GM12878 (cell line): ENCODE measurements around the gene TNFAIP2. TPM values are rescaled to one million over a fixed set of nuclear protein-coding genes. Genes with fewer than 3 reads are reported as not detected.

Experiments
- ATAC-seq: fragments of 200-7000 bp; cut with Tn5 transposase; 3 replicates; pipeline ENCODE4 v1.9.1; 2020; ENCODE audit warnings: mild to moderate bottlenecking, moderate library complexity
- BruUV-seq: library from RNA; stranded (reverse); fragments of 400-500 nt; replicated peaks from 2 replicates; lab custom pipeline; 2021; lab: Mats Ljungman, UMichigan
- CTCF ChIA-PET: fragments of 300-600 bp; sonication (Branson Sonifier 250); formaldehyde crosslinking; extraction: SDS; loops from one replicate; lab custom pipeline; 2021; ENCODE audit warnings: inconsistent platforms; lab: Yijun Ruan, JAX
- POLR2A ChIA-PET: fragments of 350-600 bp; formaldehyde crosslinking; extraction: SDS; loops from one replicate; lab custom pipeline; 2021; ENCODE audit warnings: inconsistent platforms; lab: Charles Lee
- RAD21 ChIA-PET: fragments of 300-600 bp; sonication (Branson Sonifier 250); formaldehyde crosslinking; loops from one replicate; lab custom pipeline; 2023; ENCODE audit warnings: antibody characterized with exemption; ENCODE audit not compliant: unreplicated experiment; lab: Charles Lee
- SMC1A ChIA-PET: fragments of 300-600 bp; sonication (Branson Sonifier 250); formaldehyde crosslinking; loops from one replicate; lab custom pipeline; 2023; ENCODE audit not compliant: unreplicated experiment, uncharacterized antibody; lab: Charles Lee
- DNase-seq: peaks from one replicate; pipeline ENCODE4 v3.0.0-alpha.2; 2011; ENCODE audit warnings: low read depth, low spot score
- FAIRE-seq: peaks from 3 replicates; lab custom pipeline; 2011; peaks lifted over from hg19 to GRCh38; lab: Jason Lieb, UNC
- H2AFZ ChIP-seq: 2 replicates; pipeline ENCODE4 v1.6.0; 2011; ENCODE audit warnings: low read depth, low read length, control low read depth; ENCODE audit not compliant: control insufficient read depth
- H3K27ac ChIP-seq: 2 replicates; pipeline ENCODE4 v1.5.1; 2011; ENCODE audit warnings: control low read depth; ENCODE audit not compliant: control insufficient read depth, insufficient read depth
- H3K27me3 ChIP-seq, 2 experiments: replicated peaks in 1 of 2; 2 replicates each; pipeline versions ENCODE4 v1.6.0 to v1.6.1; 2011; ENCODE audit warnings: low read length in 1 of 2; ENCODE audit not compliant: control insufficient read depth in 2 of 2, insufficient read depth in 2 of 2
- H3K36me3 ChIP-seq, 2 experiments: 2 replicates each; pipeline ENCODE4 v1.5.1; 2011; ENCODE audit warnings: low read length in 1 of 2; ENCODE audit not compliant: control insufficient read depth in 2 of 2, insufficient read depth in 2 of 2
- H3K4me1 ChIP-seq: 2 replicates; pipeline ENCODE4 v1.6.1; 2011; ENCODE audit warnings: mild to moderate bottlenecking, low read length, moderate library complexity, mixed read lengths; ENCODE audit not compliant: control insufficient read depth, insufficient read depth
- H3K4me2 ChIP-seq: 2 replicates; pipeline ENCODE4 v1.6.0; 2011; ENCODE audit warnings: control low read depth; ENCODE audit not compliant: control insufficient read depth, insufficient read depth
- H3K4me3 ChIP-seq: fragments of 200-600 bp; sonication (generic); 2 replicates; pipeline ENCODE4 v1.5.1; 2016
- H3K79me2 ChIP-seq: 2 replicates; pipeline ENCODE4 v1.6.0; 2011; ENCODE audit warnings: low read length; ENCODE audit not compliant: control insufficient read depth, insufficient read depth
- H3K9ac ChIP-seq: 2 replicates; pipeline ENCODE4 v1.8.0; 2011; ENCODE audit warnings: low read length, control low read depth, mixed read lengths; ENCODE audit not compliant: control insufficient read depth, insufficient read depth
- H3K9me3 ChIP-seq: replicated peaks from 3 replicates; pipeline ENCODE4 v1.5.1; 2011; ENCODE audit warnings: mild to moderate bottlenecking, low read length; ENCODE audit not compliant: control insufficient read depth, insufficient read depth
- H4K20me1 ChIP-seq: 2 replicates; pipeline ENCODE4 v1.6.0; 2011; ENCODE audit not compliant: control insufficient read depth, insufficient read depth
- ASH2L ChIP-seq: fragments of 300-600, 200-600 bp; sonication (generic); IDR thresholded peaks from 2 replicates; pipeline ENCODE4 v1.6.1; 2017; ENCODE audit warnings: low read depth, mild to moderate bottlenecking, borderline replicate concordance
- CHD1 ChIP-seq: IDR thresholded peaks from 2 replicates; pipeline ENCODE4 v1.6.1; 2012; ENCODE audit warnings: low read depth, low read length, improper control_type of control experiment
- DPF2 ChIP-seq: fragments of 450-650 bp; IDR thresholded peaks from 2 replicates; pipeline ENCODE4 v1.6.1; 2017; ENCODE audit warnings: mild to moderate bottlenecking
- E4F1 ChIP-seq: fragments of 450-650 bp; IDR thresholded peaks from 2 replicates; pipeline ENCODE4 v1.6.1; 2018; ENCODE audit warnings: borderline replicate concordance, mild to moderate bottlenecking; ENCODE audit not compliant: partially characterized antibody
- EZH2 ChIP-seq: IDR thresholded peaks from 2 replicates; pipeline ENCODE4 v1.6.1; 2012; ENCODE audit warnings: low read depth, mild to moderate bottlenecking, control low read depth, inconsistent platforms, low read length, borderline replicate concordance; ENCODE audit not compliant: control insufficient read depth
- HDAC2 ChIP-seq: fragments of 200-600 bp; sonication (generic); IDR thresholded peaks from 2 replicates; pipeline ENCODE4 v1.6.1; 2017
- HSF1 ChIP-seq: fragments of 150-350 bp; IDR thresholded peaks from 2 replicates; pipeline ENCODE4 v1.6.1; 2014; ENCODE audit warnings: mild to moderate bottlenecking, low read depth, low read length
- MXI1 ChIP-seq: fragments of 150-350 bp; IDR thresholded peaks from 2 replicates; pipeline ENCODE4 v1.6.1; 2011; ENCODE audit warnings: low read depth, mild to moderate bottlenecking, inconsistent platforms, low read length, improper control_type of control experiment
- NR2F1 ChIP-seq: fragments of 450-650 bp; conservative IDR thresholded peaks from 2 replicates; pipeline ENCODE4 v1.6.1; 2017; ENCODE audit warnings: mild to moderate bottlenecking
- POLR2AphosphoS2 ChIP-seq: IDR thresholded peaks from 2 replicates; pipeline ENCODE4 v1.6.1; 2011; ENCODE audit warnings: low read depth, mild to moderate bottlenecking, low read length, improper control_type of control experiment, moderate library complexity
- SKIL ChIP-seq: fragments of 450-650 bp; IDR thresholded peaks from 2 replicates; pipeline ENCODE4 v1.6.1; 2017; ENCODE audit warnings: mild to moderate bottlenecking, low read depth, inconsistent platforms; ENCODE audit not compliant: poor library complexity, severe bottlenecking
- TAF1 ChIP-seq: IDR thresholded peaks from 2 replicates; pipeline ENCODE4 v1.6.1; 2011; ENCODE audit warnings: mild to moderate bottlenecking, low read depth, low read length, borderline replicate concordance
- TCF3 ChIP-seq: IDR thresholded peaks from 2 replicates; pipeline ENCODE4 v1.6.1; 2012; ENCODE audit warnings: low read depth, mild to moderate bottlenecking, low read length, borderline replicate concordance; ENCODE audit not compliant: insufficient read depth
- ZZZ3 ChIP-seq: IDR thresholded peaks from 2 replicates; pipeline ENCODE4 v1.6.1; 2011; ENCODE audit warnings: low read depth; ENCODE audit not compliant: control insufficient read depth, insufficient read length
- WGBS: methylation state at CpG from one replicate; pipeline ENCODE4 v1.1.6; 2016; ENCODE audit warnings: low lambda C conversion rate; ENCODE audit not compliant: insufficient replicate concordance, insufficient coverage; ENCODE audit errors: missing lambda C conversion rate; 5-methylcytosine and 5-hydroxymethylcytosine counted together
- in situ Hi-C: fragments of 300-500 bp; cut with MboI; formaldehyde crosslinking; loops from 9 replicates; pipeline ENCODE4 v1.14.3; 2018; ENCODE audit warnings: mixed read lengths
- intact Hi-C: fragments of 100-400 bp; cut with micrococcal nuclease; formaldehyde crosslinking; loops from one replicate; pipeline ENCODE4 v1.14.2; 2022; ENCODE audit not compliant: unreplicated experiment
- polyA plus RNA-seq, 11 experiments: library from polyadenylated mRNA; depleted of rRNA in 4 of 11; unstranded in 6 of 11; stranded (reverse) in 5 of 11; fragments of >200 nt; fragmentation: Nextera tagmentation in 4 of 11; fragmentation: Illumina TruSeq in 1 of 11; extraction: Ambion mirVana in 4 of 11; extraction: Trizol in 1 of 11; gene quantifications; 1 replicate in 1 of 11; 2 replicates in 10 of 11; pipeline versions ENCODE4 v1.2.1 to v1.2.3, GENCODE V29; 2011 to 2016; ENCODE audit warnings: inconsistent platforms in 2 of 11, missing spikeins in 2 of 11, low read depth in 1 of 11
- total RNA-seq, 4 experiments: library from RNA; depleted of rRNA in 3 of 4; stranded (reverse); fragments of >200 nt in 3 of 4; fragmentation: Illumina TruSeq in 1 of 4; extraction: Trizol in 1 of 4; gene quantifications; 2 replicates each; pipeline versions ENCODE4 v1.2.1 to v1.2.3, GENCODE V29; 2013 to 2021
- TF ChIP-seq, protein P1 (sequence below): fragments of 450-650 bp; IDR thresholded peaks from 2 replicates; pipeline ENCODE4 v1.6.1; 2017; ENCODE audit warnings: low read depth, mild to moderate bottlenecking, moderate library complexity

The TNFAIP2 gene
- total and polyA plus RNA-seq, 10 of the 15 experiments (the other 5 are each of a cell fraction or from before 2014, with no cell fraction given) = 7.1 to 150 (median 74.5) TPM

- ATAC-seq (no peak), DNase-seq (no peak), FAIRE-seq (no peak)
- TF ChIP-seq EZH2 (no peak), SKIL (no peak), ASH2L (no peak), ZZZ3 (no peak), TCF3 (no peak), NR2F1 (no peak), HDAC2 (no peak), POLR2AphosphoS2 (no peak), CHD1 (no peak), HSF1 (no peak), MXI1 (no peak), TAF1 (no peak), DPF2 (no peak), E4F1 (no peak)
- TF ChIP-seq, protein P1, sequence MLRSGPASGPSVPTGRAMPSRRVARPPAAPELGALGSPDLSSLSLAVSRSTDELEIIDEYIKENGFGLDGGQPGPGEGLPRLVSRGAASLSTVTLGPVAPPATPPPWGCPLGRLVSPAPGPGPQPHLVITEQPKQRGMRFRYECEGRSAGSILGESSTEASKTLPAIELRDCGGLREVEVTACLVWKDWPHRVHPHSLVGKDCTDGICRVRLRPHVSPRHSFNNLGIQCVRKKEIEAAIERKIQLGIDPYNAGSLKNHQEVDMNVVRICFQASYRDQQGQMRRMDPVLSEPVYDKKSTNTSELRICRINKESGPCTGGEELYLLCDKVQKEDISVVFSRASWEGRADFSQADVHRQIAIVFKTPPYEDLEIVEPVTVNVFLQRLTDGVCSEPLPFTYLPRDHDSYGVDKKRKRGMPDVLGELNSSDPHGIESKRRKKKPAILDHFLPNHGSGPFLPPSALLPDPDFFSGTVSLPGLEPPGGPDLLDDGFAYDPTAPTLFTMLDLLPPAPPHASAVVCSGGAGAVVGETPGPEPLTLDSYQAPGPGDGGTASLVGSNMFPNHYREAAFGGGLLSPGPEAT = no peak
- ChIA-PET RAD21 (no interaction called here), SMC1A (interaction anchor here (2.2 kb wide), 1 partner anchor 41 kb away, joined by 6 read pairs; no protein-coding TSS in a partner anchor), CTCF (interaction anchor here (1.2 kb wide), 1 partner anchor 41 kb away, joined by 6 read pairs; no protein-coding TSS in a partner anchor), POLR2A (no interaction called here)
- in situ Hi-C loops = no loop called here
- no peak overlapping the region for H3K9ac ChIP-seq
- H2AFZ ChIP-seq = no peak overlapping the region
- H3K27ac ChIP-seq = no peak overlapping the region
- H3K79me2 ChIP-seq = no peaks in the 10 kb centered on the region
- no peak overlapping the region for H3K4me2 ChIP-seq
- H3K36me3 ChIP-seq = no peaks in the 10 kb centered on the region
- H3K9me3 ChIP-seq = no peaks in the 10 kb centered on the region
- no peak overlapping the region for H3K4me3 ChIP-seq
- BruUV-seq = no TSS peak
- no peaks in the 10 kb centered on the region; a peak in 1 of 4 replicates for H3K27me3 ChIP-seq
- no peaks in the 10 kb centered on the region for H4K20me1 ChIP-seq
- WGBS = 40% methylated on average over 19 of the region's 19 CpGs
- peaks cover 5% of the 10 kb centered on the region for H3K4me1 ChIP-seq
- intact Hi-C loops = no loop called here
These were observed 23.0 kb downstream of the TNFAIP2 start for GRCh38 chr14:103146141-103146709.
